ENCODE results near the gene RELA.
"Not testable (repeated sequence)": the region's sequence is repeated elsewhere in the genome, so short reads cannot be mapped to it uniquely, and the experiment has no call there.

Gene RELA

GRCh38 chr11:65651589-65652510 lies 10.9 kb downstream of the RELA start:
- in situ Hi-C loops (cut with HindIII; ENCODE audit: low pct_ligation_motif_present, low pct_unique_long_range_greater_than_20kb, low sequenced_read_pairs): no loop called here
- no peak for DNase-seq

GRCh38 chr11:65651339-65651588 lies 11.5 kb downstream of the RELA start:
- in situ Hi-C loops (cut with HindIII; ENCODE audit: low pct_ligation_motif_present, low pct_unique_long_range_greater_than_20kb, low sequenced_read_pairs): no loop called here

GRCh38 chr11:65650547-65651338 lies 12.0 kb downstream of the RELA start:
- DNase-seq: no peak
- in situ Hi-C loops (cut with HindIII; ENCODE audit: low pct_ligation_motif_present, low pct_unique_long_range_greater_than_20kb, low sequenced_read_pairs): no loop called here

More at GRCh38 chr11:65651339-65651588, 11.5 kb downstream of the RELA start:
- no peak for DNase-seq

- DNase-seq: no peak
- in situ Hi-C loops (cut with HindIII; ENCODE audit: low pct_ligation_motif_present, low pct_unique_long_range_greater_than_20kb, low sequenced_read_pairs): no loop called here
These were observed 12.8 kb downstream of the RELA start for GRCh38 chr11:65649656-65650546.

- in situ Hi-C loops (cut with HindIII; ENCODE audit: low pct_ligation_motif_present, low pct_unique_long_range_greater_than_20kb, low sequenced_read_pairs): no loop called here
These were observed 13.7 kb downstream of the RELA start for GRCh38 chr11:65648997-65649493.

GRCh38 chr11:65646958-65647701 lies 15.6 kb downstream of the RELA start:
- in situ Hi-C loops (cut with HindIII; ENCODE audit: low pct_ligation_motif_present, low pct_unique_long_range_greater_than_20kb, low sequenced_read_pairs): no loop called here
- DNase-seq: no peak

More at GRCh38 chr11:65648997-65649493, 13.7 kb downstream of the RELA start:
- no peak for DNase-seq

- in situ Hi-C loops (cut with HindIII; ENCODE audit: low pct_ligation_motif_present, low pct_unique_long_range_greater_than_20kb, low sequenced_read_pairs): no loop called here
- no peak for DNase-seq
These were observed 16.3 kb downstream of the RELA start for GRCh38 chr11:65646288-65646957.

GRCh38 chr11:65645710-65646109 lies 17.0 kb downstream of the RELA start:
- in situ Hi-C loops (cut with HindIII; ENCODE audit: low pct_ligation_motif_present, low pct_unique_long_range_greater_than_20kb, low sequenced_read_pairs): no loop called here
- DNase-seq: no peak

- DNase-seq: no peak
- in situ Hi-C loops (cut with HindIII; ENCODE audit: low pct_ligation_motif_present, low pct_unique_long_range_greater_than_20kb, low sequenced_read_pairs): no loop called here
These were observed 17.9 kb downstream of the RELA start for GRCh38 chr11:65644837-65645236.

- no peak for DNase-seq
- in situ Hi-C loops (cut with HindIII; ENCODE audit: low pct_ligation_motif_present, low pct_unique_long_range_greater_than_20kb, low sequenced_read_pairs): no loop called here
These were observed 18.7 kb downstream of the RELA start for GRCh38 chr11:65643971-65644370.

GRCh38 chr11:65642014-65642671 lies 20.6 kb downstream of the RELA start:
- DNase-seq: no peak
- in situ Hi-C loops (cut with HindIII; ENCODE audit: low pct_ligation_motif_present, low pct_unique_long_range_greater_than_20kb, low sequenced_read_pairs): no loop called here

GRCh38 chr11:65641297-65642013 lies 21.3 kb downstream of the RELA start:
- no peak for DNase-seq
- in situ Hi-C loops (cut with HindIII; ENCODE audit: low pct_ligation_motif_present, low pct_unique_long_range_greater_than_20kb, low sequenced_read_pairs): no loop called here

- in situ Hi-C loops (cut with HindIII; ENCODE audit: low pct_ligation_motif_present, low pct_unique_long_range_greater_than_20kb, low sequenced_read_pairs): no loop called here
- no peak for DNase-seq
These were observed 22.0 kb downstream of the RELA start for GRCh38 chr11:65640483-65641296.

- DNase-seq: no peak
- in situ Hi-C loops (cut with HindIII; ENCODE audit: low pct_ligation_motif_present, low pct_unique_long_range_greater_than_20kb, low sequenced_read_pairs): no loop called here
These were observed 22.9 kb downstream of the RELA start for GRCh38 chr11:65639623-65640482.

GRCh38 chr11:65639228-65639597 lies 23.5 kb downstream of the RELA start:
- in situ Hi-C loops (cut with HindIII; ENCODE audit: low pct_ligation_motif_present, low pct_unique_long_range_greater_than_20kb, low sequenced_read_pairs); DNase-seq: not testable (repeated sequence)

All from ACHN (cell line).